Stimulated activated CD4-positive, alpha-beta T cell treated with anti-CD3 and anti-CD28 coated beads, Interleukin-4, amount 100 ng/mL, for 24 hours (primary cell): Measurements from ENCODE around the gene KCTD21.

ENCODE experiments used
- DNase-seq: peaks from one replicate; pipeline ENCODE4 v3.0.0-alpha.2; 2020

The KCTD21 gene

GRCh38 chr11:78138694-78139421 lies 49.6 kb downstream of the KCTD21 start:
- DNase-seq: peak; percentile 43

- DNase-seq: no peak
Observed at GRCh38 chr11:78138291-78138690, 50.1 kb downstream of the KCTD21 start.

DNA sequence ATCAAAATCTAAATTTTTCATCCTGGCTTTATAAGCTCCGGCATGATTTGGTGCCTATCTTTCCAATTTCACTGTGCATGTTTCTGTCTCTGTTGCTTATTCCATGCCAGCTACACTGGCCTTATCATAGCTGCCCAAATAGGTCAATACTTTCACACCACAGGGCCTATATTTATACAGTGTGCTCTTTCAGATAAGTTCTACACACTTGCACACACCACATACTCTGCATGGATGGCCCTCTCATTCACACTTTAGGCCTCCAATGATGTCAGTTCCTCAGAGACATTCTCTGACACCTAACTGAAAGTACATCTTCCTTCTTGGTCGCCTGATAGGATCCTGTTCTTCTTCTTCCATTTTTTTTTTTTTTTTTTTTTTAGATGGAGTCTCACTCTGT lies 56.0 kb downstream of the KCTD21 start:
- DNase-seq: no peak

- DNase-seq: no peak
Observed at GRCh38 chr11:78131956-78132355, 56.5 kb downstream of the KCTD21 start.

DNA sequence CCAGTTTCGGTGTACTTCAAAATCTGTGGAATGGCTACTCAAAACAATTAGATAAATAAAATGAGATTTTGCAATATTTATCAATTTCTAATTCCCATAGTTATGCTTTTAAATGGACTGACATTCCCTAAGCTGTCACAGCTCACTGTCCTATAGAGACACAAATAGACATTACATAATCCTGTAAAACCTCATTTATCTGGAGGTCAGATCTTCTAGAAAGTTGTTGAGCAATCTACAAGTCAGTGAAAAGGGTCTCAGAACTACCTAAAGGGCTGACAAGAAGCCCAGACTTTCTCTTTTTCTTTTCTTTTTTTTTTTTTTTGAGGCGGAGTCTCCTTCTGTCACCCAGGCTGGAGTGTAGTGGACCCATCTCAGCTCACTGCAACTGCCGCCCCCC lies 61.0 kb downstream of the KCTD21 start:
- DNase-seq: no peak
